HCT116 (cell line): ENCODE measurements around the gene QPCT.
"Not testable (repeated sequence)": the region's sequence is repeated elsewhere in the genome, so short reads cannot be mapped to it uniquely, and the experiment has no call there.

Experiments used
- ATF3 ChIP-seq: IDR thresholded peaks from 2 replicates; pipeline ENCODE4 v1.6.1; 2012
- CTCF ChIP-seq, 3 experiments: fragments of 200-600 bp in 1 of 3; sonication (generic) in 1 of 3; IDR thresholded peaks in 2 of 3; conservative IDR thresholded peaks in 1 of 3; 2 replicates each; pipeline ENCODE4 v1.5.1; 2012 to 2017; ENCODE audit warnings: low read depth in 2 of 3, low read length in 2 of 3, antibody characterized with exemption in 1 of 3, borderline replicate concordance in 1 of 3, control low read depth in 1 of 3, mild to moderate bottlenecking in 1 of 3, mixed read lengths in 1 of 3, mixed run types in 1 of 3, moderate library complexity in 1 of 3; ENCODE audit not compliant: insufficient read depth in 1 of 3
- EGR1 ChIP-seq: IDR thresholded peaks from 2 replicates; pipeline ENCODE4 v1.6.1; 2012; ENCODE audit warnings: low read depth
- EZH2 ChIP-seq: fragments of 200-600 bp; sonication (generic); IDR thresholded peaks from 2 replicates; pipeline ENCODE4 v1.6.1; 2017; ENCODE audit warnings: antibody characterized with exemption, mixed run types
- EZH2phosphoT487 ChIP-seq: fragments of 200-600 bp; IDR thresholded peaks from 2 replicates; pipeline ENCODE4 v1.6.1; 2018; ENCODE audit warnings: antibody characterized with exemption, borderline replicate concordance
- FOSL1 ChIP-seq: IDR thresholded peaks from 2 replicates; pipeline ENCODE4 v1.6.1; 2012; ENCODE audit warnings: low read depth
- MAX ChIP-seq: IDR thresholded peaks from 2 replicates; pipeline ENCODE4 v1.6.1; 2012
- POLR2A ChIP-seq: IDR thresholded peaks from 2 replicates; pipeline ENCODE4 v1.7.0; 2011; ENCODE audit warnings: borderline replicate concordance; ENCODE audit not compliant: insufficient read depth, insufficient read length; ENCODE audit errors: extremely low read depth
- POLR2AphosphoS5 ChIP-seq: IDR thresholded peaks from 2 replicates; pipeline ENCODE4 v1.6.1; 2011; ENCODE audit warnings: mild to moderate bottlenecking, low read depth, low read length, moderate library complexity
- REST ChIP-seq: IDR thresholded peaks from 2 replicates; pipeline ENCODE4 v1.6.1; 2012; ENCODE audit warnings: low read depth
- SP1 ChIP-seq: IDR thresholded peaks from 2 replicates; pipeline ENCODE4 v1.6.1; 2012; ENCODE audit warnings: low read depth
- YY1 ChIP-seq: IDR thresholded peaks from 2 replicates; pipeline ENCODE4 v1.6.1; 2011; ENCODE audit warnings: low read length, low read depth, moderate library complexity, mild to moderate bottlenecking; ENCODE audit not compliant: insufficient replicate concordance; ENCODE audit errors: extremely low read depth
- ZBTB33 ChIP-seq: IDR thresholded peaks from 2 replicates; pipeline ENCODE4 v1.6.1; 2011; ENCODE audit warnings: mild to moderate bottlenecking, low read length, moderate library complexity; ENCODE audit not compliant: insufficient replicate concordance; ENCODE audit errors: extremely low read depth
- ZNF274 ChIP-seq: fragments of 200-500 bp; sonication (Bioruptor generic); IDR thresholded peaks from 2 replicates; pipeline ENCODE4 v1.6.1; 2014; ENCODE audit warnings: mild to moderate bottlenecking, low read depth, low read length, inconsistent platforms

- not testable (repeated sequence) for TF ChIP-seq ZNF274; CTCF (IDR thresholded peaks at IDR 0.05 in 2 of 3, conservative IDR thresholded peaks at IDR 0.05 in 1 of 3; ENCODE audit: borderline replicate concordance in 1 of 3, insufficient read depth in 1 of 3, low read depth in 2 of 3, low read length in 2 of 3); POLR2A; POLR2AphosphoS5; EZH2; EZH2phosphoT487; SP1; REST; ATF3; EGR1; MAX; FOSL1; ZBTB33; YY1
These were observed 49.6 kb upstream of the QPCT start for GRCh38 chr2:37294858-37295257.
